Measurements from ENCODE around the gene CAMK2A. TPM values are rescaled to one million over a fixed set of nuclear protein-coding genes. Genes with fewer than 3 reads are reported as not detected.

The CAMK2A gene
- total RNA-seq, 2 donors from 2014 or later, result 4.9 to 18.2 TPM

- TF ChIP-seq CTCF (IDR thresholded peaks at IDR 0.05), result peak in 1 of 2 donors; percentile 53
- peak overlapping the region; percentile 52 to 64 for H3K27ac ChIP-seq
Measured at GRCh38 chr5:150214289-150214688, 75.3 kb downstream of the CAMK2A start.

GRCh38 chr5:150213530-150213929, 76.0 kb downstream of the CAMK2A start:
- no peaks in the 10 kb centered on the region for H3K9me3 ChIP-seq
- peaks cover 0 to 31% of the 10 kb centered on the region in 2 donors for H3K4me1 ChIP-seq
- no peaks in the 10 kb centered on the region for H3K36me3 ChIP-seq
- no peaks in the 10 kb centered on the region for H3K27me3 ChIP-seq
- peak overlapping the region; percentile 52 to 64 for H3K27ac ChIP-seq
- TF ChIP-seq CTCF (IDR thresholded peaks at IDR 0.05), result no peak
- no peak overlapping the region for H3K4me3 ChIP-seq
- DNase-seq (ENCODE audit: low spot score), result no peak

More at GRCh38 chr5:150214289-150214688, 75.3 kb downstream of the CAMK2A start:
- no peak overlapping the region for H3K4me3 ChIP-seq
- peak; percentile 72 for DNase-seq (ENCODE audit: low spot score)
- no peaks in the 10 kb centered on the region for H3K9me3 ChIP-seq
- H3K36me3 ChIP-seq, result no peaks in the 10 kb centered on the region
- no peaks in the 10 kb centered on the region for H3K27me3 ChIP-seq
- H3K4me1 ChIP-seq, result peaks cover 0 to 32% of the 10 kb centered on the region in 2 donors

GRCh38 chr5:150211156-150212030, 78.2 kb downstream of the CAMK2A start:
- DNase-seq (ENCODE audit: low spot score), result no peak
- H3K4me1 ChIP-seq, result peaks cover 0 to 19% of the 10 kb centered on the region in 2 donors
- no peak overlapping the region for H3K27ac ChIP-seq
- no peaks in the 10 kb centered on the region for H3K27me3 ChIP-seq
- H3K4me3 ChIP-seq, result no peak overlapping the region
- no peaks in the 10 kb centered on the region for H3K36me3 ChIP-seq
- H3K9me3 ChIP-seq, result no peaks in the 10 kb centered on the region
- TF ChIP-seq CTCF (IDR thresholded peaks at IDR 0.05), result peak in 1 of 2 donors; percentile 10

GRCh38 chr5:150210644-150211043, 78.9 kb downstream of the CAMK2A start:
- Histone ChIP-seq H3K4me1 (peaks cover 0 to 15% of the 10 kb centered on the region in 2 donors), H3K9me3 (no peaks in the 10 kb centered on the region), H3K4me3 (no peak overlapping the region), H3K36me3 (no peaks in the 10 kb centered on the region), H3K27me3 (no peaks in the 10 kb centered on the region), H3K27ac (no peak overlapping the region)
- DNase-seq (ENCODE audit: low spot score), result no peak
- no peak for TF ChIP-seq CTCF (IDR thresholded peaks at IDR 0.05)

GRCh38 chr5:150209099-150209635, 80.4 kb downstream of the CAMK2A start:
- no peak overlapping the region for H3K27ac ChIP-seq

More at GRCh38 chr5:150209099-150209635, 80.4 kb downstream of the CAMK2A start:
- peaks cover 0 to 7% of the 10 kb centered on the region in 2 donors for H3K4me1 ChIP-seq
- no peaks in the 10 kb centered on the region for H3K27me3 ChIP-seq
- TF ChIP-seq CTCF (IDR thresholded peaks at IDR 0.05), result no peak
- no peaks in the 10 kb centered on the region for H3K9me3 ChIP-seq
- DNase-seq (ENCODE audit: low spot score), result no peak
- H3K4me3 ChIP-seq, result no peak overlapping the region
- H3K36me3 ChIP-seq, result no peaks in the 10 kb centered on the region
